NCI-H2171 treated with DMSO at 0.1 percent for 48 hours (cell line): ENCODE measurements around the gene NFIX.
"Not testable (repeated sequence)": the region's sequence is repeated elsewhere in the genome, so short reads cannot be mapped to it uniquely, and the experiment has no call there.

Source experiments
- DNase-seq: peaks from one replicate; lab custom pipeline; 2025; lab: John Stamatoyannopoulos, UW

The NFIX gene

DNA sequence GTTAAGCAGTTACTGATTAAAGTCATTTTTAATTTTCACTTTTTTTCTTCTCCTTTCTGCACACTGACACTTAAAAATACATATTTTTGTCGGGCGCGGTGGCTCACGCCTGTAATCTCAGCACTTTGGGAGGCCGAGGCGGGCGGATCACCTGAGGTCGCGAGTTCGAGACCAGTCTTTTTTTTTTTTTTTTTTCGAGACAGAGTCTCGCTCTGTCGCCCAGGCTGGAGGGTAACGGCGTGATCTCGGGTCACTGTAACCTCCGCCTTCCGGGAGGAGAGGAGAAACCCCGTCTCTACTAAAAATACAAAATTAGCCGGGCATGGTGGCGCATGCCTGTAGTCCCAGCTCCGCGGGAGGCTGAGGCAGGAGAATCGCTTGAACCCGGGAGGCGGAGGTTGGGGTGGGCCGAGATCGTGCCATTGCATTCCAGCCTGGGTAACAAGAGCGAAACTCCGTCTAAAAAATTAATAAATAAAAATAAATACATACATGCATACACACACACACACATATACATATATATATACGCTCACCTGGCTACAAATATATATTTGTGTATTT is 37.8 kb upstream of the NFIX start:
- not testable (repeated sequence) for DNase-seq

DNA sequence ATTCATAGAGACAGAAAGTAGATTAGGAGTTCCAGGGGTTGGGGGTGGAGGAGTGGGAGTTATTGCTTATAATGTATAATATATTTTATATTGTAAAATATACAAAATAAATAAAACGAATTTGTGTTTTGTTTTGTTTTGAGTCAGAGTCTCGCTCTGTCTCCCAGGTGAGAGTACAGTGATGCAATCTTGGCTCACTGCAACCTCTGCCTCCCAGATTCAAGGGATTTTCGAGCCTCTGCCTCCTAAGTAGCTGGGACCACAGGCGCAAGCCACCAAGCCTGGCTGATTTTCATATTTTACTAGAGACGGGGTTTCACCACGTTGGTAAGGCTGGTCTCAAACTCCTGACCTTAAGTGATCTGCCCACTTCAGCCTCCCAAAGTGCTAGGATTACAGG is 35.8 kb upstream of the NFIX start:
- no peak for DNase-seq

DNA sequence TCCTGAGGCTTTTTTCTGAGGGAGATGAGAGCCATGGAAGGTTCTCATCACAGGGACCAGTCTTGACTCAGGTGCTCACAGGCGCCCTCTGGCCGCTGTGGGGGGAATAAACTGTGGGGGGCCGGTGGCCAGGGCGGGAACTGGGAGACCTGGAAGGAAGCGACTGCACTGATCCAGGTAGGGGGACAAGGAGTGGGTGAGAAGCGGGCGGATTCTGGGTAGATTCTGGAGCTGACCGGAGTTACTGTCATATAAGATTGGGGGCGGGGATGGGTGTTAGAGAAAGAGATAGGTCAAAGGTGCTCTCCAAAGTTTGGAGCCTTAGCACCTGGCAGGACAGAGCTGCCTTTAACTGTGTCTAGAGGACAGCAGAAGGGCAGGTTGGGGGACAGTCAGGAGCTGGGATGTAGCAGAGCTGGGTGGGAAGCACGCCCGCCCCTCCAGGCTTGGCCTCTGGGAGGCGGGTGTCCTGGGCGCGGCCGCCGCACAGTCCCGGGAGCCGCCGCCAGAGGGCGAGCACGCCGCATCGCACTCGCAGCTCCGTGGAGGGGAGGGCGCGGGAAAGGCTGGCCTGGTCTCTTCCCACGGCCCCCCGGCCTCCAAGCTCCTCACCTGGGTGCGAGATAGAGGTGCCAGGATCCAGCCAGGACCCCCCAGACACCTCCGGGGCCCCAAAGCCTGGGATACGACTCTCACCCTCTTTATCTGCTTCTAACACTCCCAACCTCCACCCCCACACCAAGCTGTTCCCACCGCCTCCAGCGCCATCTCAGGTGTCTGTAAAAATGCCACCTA is 30.1 kb upstream of the NFIX start:
- peak; percentile 86 for DNase-seq

DNA sequence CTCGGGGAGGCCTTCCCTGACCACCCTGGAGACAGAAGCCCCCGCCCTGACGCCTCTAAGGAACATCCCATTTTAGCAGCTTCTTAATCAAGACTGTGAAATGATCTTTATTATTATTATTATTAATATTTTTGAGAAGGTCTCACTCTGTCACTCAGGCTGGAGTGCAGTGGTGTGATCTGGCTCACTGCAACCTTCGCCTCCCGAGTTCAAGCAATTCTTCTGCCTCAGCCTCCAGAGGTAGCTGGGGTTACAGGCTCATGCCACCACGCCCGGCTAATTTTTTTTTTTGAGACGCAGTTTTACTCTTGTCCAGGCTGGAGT is 29.5 kb upstream of the NFIX start:
- no peak for DNase-seq

DNA sequence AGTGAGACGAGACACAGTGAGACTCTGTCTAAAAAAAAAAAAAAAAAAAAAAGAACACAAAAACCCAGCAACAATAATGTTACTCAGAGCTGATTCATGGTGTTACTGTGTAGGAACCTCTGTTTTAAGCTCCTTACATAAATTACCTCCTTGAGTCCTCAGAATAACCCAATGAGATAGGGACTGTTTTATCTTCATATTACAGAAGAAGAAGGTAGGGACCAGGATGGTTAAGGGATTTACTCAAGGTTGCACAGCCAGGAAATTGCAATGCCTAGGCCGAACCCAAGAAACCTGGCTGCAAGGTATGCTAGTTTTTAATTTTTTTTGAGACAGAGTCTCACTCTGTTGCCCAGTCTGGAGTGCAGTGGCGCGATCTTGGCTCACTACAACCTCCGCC is 27.4 kb upstream of the NFIX start:
- no peak for DNase-seq

DNA sequence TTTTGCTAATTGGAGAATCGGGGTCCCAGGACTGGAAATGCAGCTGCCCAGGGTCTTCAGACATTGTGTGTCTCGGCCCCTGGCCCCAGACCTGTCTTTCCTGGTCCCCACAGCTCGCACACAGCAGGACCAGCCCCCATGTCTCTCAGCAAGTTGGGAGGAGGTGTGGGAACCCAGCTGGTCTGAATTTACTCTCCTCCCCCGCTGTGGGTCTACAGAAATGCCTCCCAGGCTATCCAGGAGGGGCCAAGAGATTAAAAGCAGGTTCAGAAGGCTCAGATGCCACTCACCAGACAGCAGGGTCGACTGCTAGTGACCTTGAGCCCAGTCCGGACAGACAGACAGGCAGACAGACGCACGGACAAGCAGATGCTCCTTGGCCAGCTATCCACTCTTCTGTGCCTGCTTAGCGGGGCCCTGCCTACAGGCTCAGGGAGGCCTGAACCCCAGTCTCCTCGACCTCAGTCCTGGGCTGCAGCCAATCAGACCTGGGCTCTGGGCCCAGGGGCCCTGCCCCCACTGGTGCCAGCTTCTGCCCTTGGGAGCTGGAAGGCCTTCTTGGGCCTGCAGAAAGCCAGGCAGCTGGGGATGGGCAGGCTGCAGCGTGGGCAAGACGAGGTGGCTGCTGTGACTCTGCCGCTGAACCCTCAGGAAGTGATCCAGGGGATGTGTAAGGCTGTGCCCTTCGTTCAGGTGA is 25.8 kb upstream of the NFIX start, which contains the start of gene DAND5:
Gene DAND5 (plus strand): TSS at position 285 of the 697 bp plus-strand sequence. CDS start 85 bp downstream, at position 370.
- DNase-seq, result peak; percentile 36

DNA sequence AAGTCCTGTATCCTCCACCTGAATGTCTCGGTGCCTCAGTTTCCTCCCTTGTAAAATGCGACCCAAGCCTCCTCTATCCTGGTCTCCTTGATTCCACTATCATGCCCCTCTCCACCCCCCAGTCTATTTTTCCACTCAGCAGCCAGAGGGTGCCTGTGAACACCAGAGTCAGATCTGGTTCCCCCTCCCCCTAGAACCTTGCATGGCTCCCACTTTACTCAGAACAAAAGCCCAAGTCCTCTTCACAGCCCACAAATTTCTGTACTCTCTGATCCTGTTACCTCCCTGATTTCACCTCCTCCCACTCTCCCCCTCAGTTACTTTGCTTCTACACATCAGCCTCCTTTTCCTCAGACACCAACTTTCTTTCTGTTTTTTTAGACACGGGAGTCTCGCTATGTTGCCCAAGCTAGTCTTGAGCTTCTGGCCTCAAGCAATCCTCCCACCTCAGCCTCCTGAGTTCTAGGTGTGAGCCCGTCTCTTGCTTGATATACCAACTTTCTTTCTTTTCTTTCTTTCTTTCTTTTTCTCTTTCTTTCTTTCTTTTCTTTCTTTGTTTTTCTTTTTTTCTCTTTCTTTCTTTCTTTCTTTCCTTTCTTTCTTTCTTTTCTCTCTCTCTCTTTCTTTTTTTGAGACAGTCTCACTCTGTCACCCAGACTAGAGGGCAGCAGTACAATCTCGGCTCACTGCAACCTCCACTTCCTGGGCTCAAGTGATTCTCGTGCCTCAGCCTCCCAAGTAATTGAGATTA is 25.0 kb upstream of the NFIX start:
- DNase-seq, result no peak

DNA sequence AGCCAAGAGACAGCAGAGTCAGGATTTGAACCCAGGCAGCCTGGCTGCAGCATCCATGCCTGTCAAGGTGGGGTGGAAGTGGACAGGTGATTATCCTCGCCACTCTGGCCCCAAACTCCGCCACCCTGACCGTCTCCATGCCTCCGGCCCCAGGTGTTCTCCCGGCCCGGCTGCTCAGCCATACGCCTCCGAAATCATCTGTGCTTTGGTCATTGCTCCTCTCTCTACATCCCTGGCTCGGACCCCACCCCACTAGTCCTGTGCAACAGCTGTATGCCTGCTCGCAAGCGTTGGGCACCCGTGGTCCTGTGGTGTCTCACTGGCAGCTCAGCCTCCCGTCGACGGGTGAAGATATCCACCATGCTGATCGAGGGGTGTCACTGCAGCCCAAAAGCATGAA is 22.0 kb upstream of the NFIX start:
- no peak for DNase-seq

DNA sequence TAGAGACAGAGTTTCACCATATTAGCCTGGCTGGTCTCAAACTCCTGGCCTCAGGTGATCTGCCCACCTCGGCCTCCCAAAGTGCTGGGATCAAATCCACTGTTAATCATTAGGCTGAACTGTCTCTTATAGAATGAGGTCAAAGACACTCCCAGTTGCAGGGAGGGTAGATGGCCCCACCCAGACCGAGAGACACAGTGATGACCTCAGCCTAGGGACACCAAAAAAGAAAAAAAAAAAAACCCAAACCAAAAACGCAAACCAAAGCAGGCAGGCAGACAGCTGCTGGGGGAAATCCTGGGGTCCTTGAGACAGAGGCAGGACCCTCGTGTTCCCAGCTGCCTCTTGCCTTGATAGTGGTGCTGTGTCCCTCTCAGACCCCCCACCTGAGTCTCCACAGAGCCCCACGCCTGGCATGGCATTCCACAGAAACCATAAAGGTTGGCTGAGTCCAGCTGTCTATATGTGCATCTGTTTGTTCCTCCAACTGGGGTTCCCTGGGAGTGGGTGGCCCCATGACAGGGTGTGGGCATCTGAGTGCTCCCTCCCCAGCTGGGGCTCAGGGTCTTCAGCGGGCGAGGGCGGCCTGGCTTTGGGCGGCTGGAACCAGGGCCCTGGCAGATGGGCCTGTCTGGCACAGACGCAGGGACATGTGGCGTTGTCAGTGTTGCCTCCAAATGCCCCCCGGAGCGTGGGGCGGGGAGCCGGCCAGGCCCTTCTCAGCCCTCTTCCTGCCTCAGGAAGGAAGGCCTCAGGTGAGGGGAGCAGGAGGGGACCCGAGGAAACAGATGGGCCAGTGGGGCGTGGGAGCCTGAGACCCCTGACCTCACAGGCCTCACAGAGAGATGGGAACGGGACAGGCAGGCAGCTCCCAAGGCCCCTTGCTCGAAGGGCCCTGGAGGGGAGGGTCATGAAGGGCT is 20.7 kb upstream of the NFIX start:
- DNase-seq, result peak; percentile 84

DNA sequence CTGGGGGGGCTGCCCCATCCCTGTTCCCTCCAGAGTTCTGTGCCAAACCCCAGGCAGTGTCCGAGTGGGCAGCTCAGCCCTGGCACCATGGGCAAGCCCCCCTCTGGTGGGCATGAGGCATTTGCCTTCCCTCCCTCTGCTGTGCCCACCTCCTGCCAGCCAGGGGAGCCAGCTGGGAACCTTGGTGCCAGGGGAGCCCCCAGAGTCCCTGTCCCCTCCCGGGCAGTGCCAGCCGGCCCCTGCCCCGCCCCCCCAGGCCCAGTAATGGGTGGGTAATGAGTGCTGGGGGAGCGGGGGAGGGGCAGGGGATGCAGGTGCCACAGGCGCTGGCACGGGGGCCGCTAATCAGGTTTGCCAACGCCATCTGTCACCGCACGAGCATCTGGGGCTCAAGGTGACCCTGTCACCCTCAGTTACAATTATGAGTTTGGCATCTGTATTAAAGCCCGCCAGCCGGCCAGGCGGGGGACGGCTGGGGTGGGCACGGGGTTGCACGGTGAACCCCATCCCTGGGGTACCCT is 20.0 kb upstream of the NFIX start:
- peak; percentile 90 for DNase-seq

DNA sequence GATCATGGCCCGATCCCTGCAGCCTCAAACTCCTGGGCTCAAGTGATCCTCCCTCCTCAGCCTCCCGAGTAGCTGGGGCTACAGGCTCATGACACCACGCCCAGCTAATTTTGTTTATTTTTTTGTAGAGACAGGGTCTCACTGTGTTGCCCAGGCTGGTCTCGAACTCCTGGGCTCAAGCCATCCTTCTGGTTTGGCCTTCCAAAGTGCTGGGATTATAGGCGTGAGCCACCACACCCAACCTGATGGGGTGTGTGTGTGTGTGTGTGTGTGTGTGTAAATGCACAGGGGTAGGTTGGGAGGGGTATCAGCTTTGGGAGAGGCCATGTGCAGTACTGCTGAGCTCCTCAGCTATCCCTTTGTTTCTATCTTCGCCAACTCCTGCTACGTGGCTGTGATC is 19.2 kb upstream of the NFIX start:
- not testable (repeated sequence) for DNase-seq

DNA sequence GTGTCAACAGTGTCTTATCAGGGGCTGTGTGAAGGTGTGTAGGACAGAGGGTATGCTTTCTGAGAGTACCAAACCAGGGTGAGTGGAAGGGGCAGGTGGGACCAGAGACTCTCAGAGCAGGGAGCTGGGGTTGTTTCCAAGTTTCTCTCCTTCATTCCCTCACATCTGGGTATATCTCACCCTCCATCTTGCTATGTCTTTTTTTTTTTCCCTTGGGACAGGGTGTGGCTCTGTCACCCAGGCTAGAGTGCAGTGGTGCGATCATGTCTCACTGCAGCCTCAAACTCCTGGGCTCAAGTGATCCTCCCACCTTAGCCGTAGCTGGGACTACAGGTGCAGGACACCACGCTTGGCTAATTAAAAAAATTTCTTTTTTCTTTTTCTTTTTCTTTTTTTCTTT is 15.3 kb upstream of the NFIX start:
- peak; percentile 13 for DNase-seq

DNA sequence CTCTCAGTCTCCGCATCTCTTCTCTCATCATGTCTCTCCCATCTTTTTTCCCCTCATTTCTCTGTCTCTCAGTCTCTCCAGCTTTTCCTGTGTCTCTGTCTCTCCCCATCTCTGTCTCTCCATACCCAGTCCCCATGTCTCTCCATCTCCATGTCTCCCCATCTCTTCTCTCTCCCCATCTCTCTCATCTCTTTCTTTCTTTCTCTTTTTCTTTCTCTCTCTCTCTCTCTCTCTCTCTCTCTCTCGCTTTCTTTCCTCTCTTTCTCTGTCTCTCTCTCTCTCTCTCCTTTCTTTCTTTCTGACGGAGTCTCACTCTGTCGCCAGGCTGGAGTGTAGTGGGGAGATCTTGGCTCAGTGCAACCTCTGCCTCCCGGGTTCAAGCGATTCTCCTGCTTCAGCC is 12.6 kb upstream of the NFIX start:
- DNase-seq, result no peak

DNA sequence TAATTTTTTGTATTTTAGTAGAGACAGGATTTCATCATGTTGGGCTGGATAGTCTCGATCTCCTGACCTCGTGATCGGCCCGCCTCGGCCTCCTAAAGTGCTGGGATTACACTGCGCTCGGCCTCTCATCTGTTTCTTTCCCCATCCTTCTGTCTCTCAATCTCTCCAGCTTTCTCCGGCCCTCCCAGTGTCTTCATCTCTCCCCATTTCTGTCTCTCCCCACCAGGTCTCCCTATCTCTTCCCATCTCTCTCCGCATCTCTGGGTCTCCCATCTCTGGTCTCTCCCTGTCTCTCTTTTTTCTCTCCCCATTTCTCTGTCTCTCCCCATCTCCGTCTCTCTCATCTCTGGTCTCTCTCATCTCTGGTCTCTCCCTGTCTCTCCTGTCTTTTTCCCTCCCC is 12.2 kb upstream of the NFIX start:
- DNase-seq, result peak; percentile 42

DNA sequence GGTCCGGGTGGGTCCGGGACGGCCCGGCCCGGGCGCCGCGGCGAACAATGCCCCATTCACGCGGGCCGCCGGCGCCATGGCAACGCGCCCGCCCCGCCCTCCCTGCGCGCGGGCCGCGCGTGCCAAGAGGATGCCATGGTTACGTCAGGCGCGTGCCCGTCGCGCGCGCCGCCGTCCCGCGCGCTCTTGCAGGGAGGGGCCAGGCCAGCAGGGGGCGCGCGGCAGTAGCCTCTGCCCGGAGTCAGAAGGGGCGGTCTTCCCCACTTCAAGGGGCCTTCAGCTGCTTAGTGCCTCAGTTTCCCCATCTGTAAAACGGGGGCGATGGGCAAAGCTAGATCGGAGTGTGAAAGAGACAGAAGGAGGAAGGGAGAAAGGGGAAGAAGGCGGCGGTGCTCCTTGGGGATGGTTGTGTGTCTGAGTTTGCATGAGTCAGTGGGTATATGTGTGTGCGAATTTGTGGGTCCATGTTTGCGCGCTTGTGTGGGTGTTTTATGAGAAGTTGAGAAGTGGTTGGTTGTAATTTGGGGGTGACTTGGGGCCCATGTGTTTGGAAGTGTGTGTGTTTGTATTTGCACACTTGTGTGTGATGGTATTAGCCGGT is 11.6 kb upstream of the NFIX start:
- DNase-seq, result peak; percentile 75

DNA sequence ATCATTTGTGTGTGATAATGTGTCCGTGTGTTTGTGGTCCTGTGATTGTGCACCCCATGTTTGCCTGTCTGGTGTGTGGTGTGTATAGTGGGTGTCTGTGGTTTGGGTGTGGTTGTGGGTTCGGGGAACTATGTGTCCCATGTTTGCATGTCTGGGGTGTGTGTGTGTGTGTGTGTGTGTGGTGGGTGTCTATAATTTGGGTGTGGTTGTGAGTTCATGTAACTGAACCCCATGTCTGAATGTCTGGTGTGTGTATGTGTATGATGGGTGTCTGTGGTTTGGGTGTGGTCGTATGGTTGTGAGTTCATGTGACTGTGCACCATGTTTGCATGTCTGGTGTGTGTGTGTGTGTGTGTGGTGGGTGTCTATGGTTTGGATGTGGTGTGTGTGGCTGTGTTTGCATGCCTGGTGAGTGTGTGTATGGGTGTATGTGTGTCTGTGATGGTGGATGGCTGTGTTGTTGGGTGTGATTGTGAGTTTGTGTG is 11.1 kb upstream of the NFIX start:
- peak; percentile 53 for DNase-seq

DNA sequence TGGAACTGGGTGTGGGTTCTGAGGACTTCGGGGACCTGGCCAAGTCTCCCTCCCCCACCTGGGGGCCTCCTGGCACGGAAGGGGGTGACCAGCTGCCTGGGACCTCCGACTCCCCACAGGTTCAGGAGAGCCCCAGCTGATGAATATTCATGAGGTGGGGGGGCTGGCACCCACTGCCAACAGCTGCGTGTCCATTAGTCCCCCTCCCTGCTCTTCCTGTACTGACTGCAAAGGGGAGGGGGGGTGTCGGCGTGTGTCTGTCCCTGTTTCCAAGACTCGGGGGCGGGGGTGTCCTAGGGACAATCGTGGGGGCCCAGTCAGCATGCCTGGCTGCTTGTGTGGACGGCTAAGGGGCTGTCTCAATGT is 10.6 kb upstream of the NFIX start:
- peak; percentile 53 for DNase-seq

DNA sequence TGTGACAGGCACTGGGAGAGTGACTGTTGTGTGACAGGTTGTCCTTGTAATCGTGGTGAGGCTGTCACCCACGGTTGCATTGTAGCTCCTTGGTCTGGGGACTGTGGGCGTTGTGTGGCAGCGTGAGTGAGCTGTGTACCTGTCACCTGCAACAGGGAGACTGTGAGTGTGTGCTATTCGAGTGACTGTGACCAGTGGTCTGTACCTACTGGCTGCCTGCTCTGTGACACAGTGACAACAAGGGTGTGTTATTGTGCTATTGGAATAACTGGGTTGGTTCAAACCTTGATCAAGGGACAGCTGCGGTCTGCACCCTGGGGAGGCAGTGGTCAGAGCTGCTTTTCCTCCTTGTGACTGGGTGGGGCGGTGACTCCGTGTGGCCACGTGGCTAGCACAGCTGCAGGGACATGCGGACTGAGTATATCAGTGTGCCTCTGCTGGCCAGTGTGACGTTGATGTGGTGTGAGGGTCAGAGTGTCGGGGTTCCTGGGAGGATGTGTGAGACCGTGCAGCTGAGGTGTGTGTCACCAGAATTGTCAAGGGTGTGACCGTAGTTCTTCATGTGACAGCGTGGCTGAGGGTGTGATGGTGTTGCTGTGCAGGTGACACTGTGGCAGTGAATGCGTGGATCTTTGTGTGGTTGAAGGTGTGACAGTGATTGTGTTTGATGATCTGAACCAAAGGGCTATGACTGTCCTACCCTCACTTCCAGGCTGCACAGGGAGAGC is 10.1 kb upstream of the NFIX start:
- no peak for DNase-seq

DNA sequence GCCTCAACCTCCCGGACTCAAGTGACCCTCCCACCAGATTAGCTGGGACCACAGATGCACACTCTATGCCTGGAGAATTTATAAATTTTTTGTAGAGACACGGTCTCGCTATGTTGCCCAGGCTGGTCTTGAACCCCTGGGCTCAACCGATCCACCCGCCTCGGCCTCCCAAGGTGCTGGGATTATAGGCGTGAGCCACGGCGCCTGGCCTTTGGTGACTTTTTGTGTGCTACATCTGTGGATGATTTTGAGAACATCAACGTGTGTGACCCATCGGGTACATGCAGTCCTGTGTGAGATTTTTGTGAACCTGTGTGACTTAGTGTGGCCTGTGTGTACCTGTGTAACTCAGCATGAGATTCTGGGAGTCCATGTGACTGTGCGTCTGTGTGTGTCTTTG is 8.5 kb upstream of the NFIX start:
- no peak for DNase-seq

DNA sequence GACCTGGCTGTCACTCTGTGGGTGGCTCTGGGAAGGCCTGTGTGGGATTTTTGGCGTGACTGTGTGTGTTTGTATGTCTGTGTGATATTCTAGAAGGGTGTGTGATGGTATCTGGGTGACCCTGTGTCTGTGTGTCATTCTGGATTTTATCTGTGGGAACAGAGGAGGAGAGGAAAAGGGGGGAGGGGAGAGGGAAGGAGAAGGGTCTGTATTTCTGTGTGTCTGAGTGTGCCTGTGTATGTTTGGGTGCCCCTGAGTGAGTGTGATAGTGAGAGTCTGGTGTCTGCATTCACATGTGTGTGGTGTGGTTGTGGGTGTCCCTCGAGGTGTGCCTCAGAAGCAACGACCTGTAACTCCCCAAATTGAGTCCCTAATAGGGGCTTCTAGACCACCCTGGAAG is 8.1 kb upstream of the NFIX start:
- DNase-seq, result no peak
